Kidney (tissue), 14 donors: ENCODE results near the gene VPS39. TPM values are rescaled to one million over a fixed set of nuclear protein-coding genes. Genes with fewer than 3 reads are reported as not detected.

Source experiments
- DNase-seq, 5 donors: peaks; one replicate each; pipeline ENCODE4 v3.0.0-alpha.2; 2013 to 2020
- FAIRE-seq: peaks from 2 replicates; lab custom pipeline; 2012; peaks lifted over from hg19 to GRCh38; lab: Jason Lieb, UNC
- H3K27ac ChIP-seq, 2 donors: one replicate each; pipeline ENCODE4 v1.7.0; 2013; ENCODE audit warnings: low read depth in 2 of 2, low read length in 2 of 2, inconsistent platforms in 1 of 2
- H3K27me3 ChIP-seq: one replicate; pipeline ENCODE4 v1.7.1; 2013; ENCODE audit warnings: low read length, inconsistent platforms; ENCODE audit not compliant: control insufficient read depth, insufficient read depth
- H3K36me3 ChIP-seq, 3 donors: one replicate each; pipeline versions ENCODE4 v1.7.0 to v1.7.1; 2013; ENCODE audit warnings: low read length in 3 of 3, control low read depth in 1 of 3, inconsistent platforms in 1 of 3; ENCODE audit not compliant: insufficient read depth in 3 of 3, control insufficient read depth in 2 of 3
- H3K4me1 ChIP-seq, 3 donors: one replicate each; pipeline versions ENCODE4 v1.7.0 to v1.7.1; 2013; ENCODE audit warnings: low read length in 3 of 3, inconsistent platforms in 1 of 3, low read depth in 1 of 3; ENCODE audit not compliant: control insufficient read depth in 2 of 3, insufficient read depth in 2 of 3
- H3K4me3 ChIP-seq, 3 donors: one replicate each; pipeline versions ENCODE4 v1.7.0 to v1.8.1; 2013; ENCODE audit warnings: low read length in 3 of 3, control low read depth in 1 of 3, inconsistent platforms in 1 of 3
- H3K9ac ChIP-seq, 3 donors: one replicate each; pipeline versions ENCODE4 v1.7.0 to v1.7.1; 2013; ENCODE audit warnings: low read length in 3 of 3, control low read depth in 1 of 3, inconsistent platforms in 1 of 3
- H3K9me3 ChIP-seq, 3 donors: one replicate each; pipeline versions ENCODE4 v1.7.0 to v1.7.1; 2013; ENCODE audit warnings: low read length in 3 of 3, control low read depth in 1 of 3, inconsistent platforms in 1 of 3; ENCODE audit not compliant: control insufficient read depth in 2 of 3, insufficient read depth in 1 of 3
- CTCF ChIP-seq: IDR thresholded peaks from 3 replicates; pipeline ENCODE4 v1.5.1; 2012; ENCODE audit warnings: mild to moderate bottlenecking, moderate library complexity, borderline replicate concordance; ENCODE audit not compliant: insufficient read depth; ENCODE audit errors: extremely low read depth
- intact Hi-C: fragments of 100-400 bp; cut with DNase I; formaldehyde crosslinking; loops from one replicate; pipeline ENCODE4 v1.11.1; 2022
- polyA plus RNA-seq: library from polyadenylated mRNA; stranded (reverse); fragments of 350-450 nt; fragmentation: Illumina TruSeq; extraction: RNeasy Lipid Tissue Mini Kit (QIAGEN cat#74804); gene quantifications from one replicate; pipeline ENCODE4 v1.2.3, GENCODE V29; 2014; ENCODE audit warnings: low read depth, low replicate concordance; ENCODE audit not compliant: insufficient read depth
- total RNA-seq: library from RNA; stranded (reverse); fragmentation: NEBNext Ultra II Directional; extraction: Animal tissue kit (Norgen Biotek cat#: 25700); gene quantifications from one replicate; pipeline ENCODE4 v1.2.1, GENCODE V29; 2021
- donor health status: control.
- donor health status: control.
- donor health status: control.
- donor health status: control.
- donor health status: control.
- donor health status: DM: yes; HTN: yes; CAD: no.
- donor health status: Normal renal cell carcinoma (clear cell type).

VPS39 gene
- total and polyA plus RNA-seq, 2 donors from 2014 or later, result 33.1 to 70.9 TPM

GRCh38 chr15:42129364-42129763 lies 78.7 kb downstream of the VPS39 start:
- DNase-seq, result no peak
- no peaks in the 10 kb centered on the region for H3K36me3 ChIP-seq
- H3K4me1 ChIP-seq, result no peaks in the 10 kb centered on the region
- intact Hi-C loops, result no loop called here
- no peaks in the 10 kb centered on the region for H3K9me3 ChIP-seq
- TF ChIP-seq CTCF, result no peak
- H3K27ac ChIP-seq, result no peak overlapping the region
- H3K9ac ChIP-seq, result no peak overlapping the region
- no peak overlapping the region for H3K4me3 ChIP-seq
- no peaks in the 10 kb centered on the region for H3K27me3 ChIP-seq
- FAIRE-seq, result no peak

GRCh38 chr15:42128476-42128875 lies 79.6 kb downstream of the VPS39 start:
- Histone ChIP-seq H3K27me3 (no peaks in the 10 kb centered on the region), H3K4me1 (no peaks in the 10 kb centered on the region), H3K9me3 (no peaks in the 10 kb centered on the region), H3K9ac (no peak overlapping the region), H3K36me3 (no peaks in the 10 kb centered on the region), H3K4me3 (no peak overlapping the region), H3K27ac (no peak overlapping the region)
- TF ChIP-seq CTCF, result no peak
- DNase-seq (no peak), FAIRE-seq (no peak)
- intact Hi-C loops, result no loop called here

GRCh38 chr15:42123546-42123945 lies 84.6 kb downstream of the VPS39 start:
- no peak for TF ChIP-seq CTCF
- H3K9me3 ChIP-seq, result no peaks in the 10 kb centered on the region
- H3K9ac ChIP-seq, result no peak overlapping the region
- no peaks in the 10 kb centered on the region for H3K36me3 ChIP-seq
- no peak overlapping the region for H3K27ac ChIP-seq
- DNase-seq (no peak), FAIRE-seq (no peak)
- H3K4me3 ChIP-seq, result no peak overlapping the region
- no peaks in the 10 kb centered on the region for H3K4me1 ChIP-seq
- H3K27me3 ChIP-seq, result no peaks in the 10 kb centered on the region
- intact Hi-C loops, result no loop called here

GRCh38 chr15:42121682-42122081 lies 86.4 kb downstream of the VPS39 start:
- TF ChIP-seq CTCF, result no peak
- Histone ChIP-seq H3K9me3 (no peaks in the 10 kb centered on the region), H3K4me3 (no peak overlapping the region), H3K9ac (no peak overlapping the region), H3K27me3 (no peaks in the 10 kb centered on the region), H3K27ac (no peak overlapping the region), H3K36me3 (no peaks in the 10 kb centered on the region), H3K4me1 (no peaks in the 10 kb centered on the region)
- FAIRE-seq, result no peak
- intact Hi-C loops, result no loop called here
- no peak for DNase-seq
